ENCODE results near the gene NCAPD2.
A peak's percentile ranks its signal among the peaks of the same experiment; 100 is the strongest.

Gene NCAPD2

GRCh38 chr12:6493497-6494257 is at the start of gene NCAPD2:
NCAPD2 (plus strand) TSS chr12:6494102; CDS start chr12:6495099, 997 bp downstream.
- Histone ChIP-seq H3K36me3 (peaks cover 17% of the 10 kb centered on the region), H3K9me3 (no peaks in the 10 kb centered on the region), H3K4me3 (ENCODE audit: low read depth in 1 of 2, low read length in 1 of 2) (peak within 1 kb of the TSS; percentile 88 to 93), H3K27ac (peak within 1 kb of the TSS; percentile 94), H3K4me1 (ENCODE audit: control insufficient read depth in 1 of 2, insufficient read depth in 1 of 2, low read depth in 1 of 2, low read length in 1 of 2) (peaks cover 39 to 41% of the 10 kb centered on the region in 2 experiments), H3K27me3 (no peaks in the 10 kb centered on the region)
- peak; percentile 63 for TF ChIP-seq CTCF (IDR thresholded peaks at IDR 0.05)

- no peak within 1 kb of the TSS for H3K27ac ChIP-seq
Measured at GRCh38 chr12:6444704-6445688, 48.9 kb upstream of the NCAPD2 start, which contains the start of gene CD27. CD27 (plus strand) TSS chr12:6444955; CDS start chr12:6445096, 141 bp downstream.

GRCh38 chr12:6450091-6450868 is 43.6 kb upstream of the NCAPD2 start:
- peak overlapping the region; percentile 93 for H3K27ac ChIP-seq
- H3K4me3 ChIP-seq (ENCODE audit: low read depth in 1 of 2, low read length in 1 of 2), result peak overlapping the region; percentile 79 to 87
- no peaks in the 10 kb centered on the region for H3K9me3 ChIP-seq
- H3K36me3 ChIP-seq, result peaks cover 23% of the 10 kb centered on the region
- peaks cover 24 to 29% of the 10 kb centered on the region in 2 experiments for H3K4me1 ChIP-seq (ENCODE audit: control insufficient read depth in 1 of 2, insufficient read depth in 1 of 2, low read depth in 1 of 2, low read length in 1 of 2)
- TF ChIP-seq CTCF (IDR thresholded peaks at IDR 0.05), result no peak
- no peaks in the 10 kb centered on the region for H3K27me3 ChIP-seq

More at GRCh38 chr12:6444704-6445688, 48.9 kb upstream of the NCAPD2 start, which contains the start of gene CD27:
- H3K36me3 ChIP-seq, result no peaks in the 10 kb centered on the region
- no peaks in the 10 kb centered on the region for H3K9me3 ChIP-seq
- no peaks in the 10 kb centered on the region for H3K4me1 ChIP-seq (ENCODE audit: control insufficient read depth in 1 of 2, insufficient read depth in 1 of 2, low read depth in 1 of 2, low read length in 1 of 2)
- no peak within 1 kb of the TSS for H3K4me3 ChIP-seq (ENCODE audit: low read depth in 1 of 2, low read length in 1 of 2)
- TF ChIP-seq CTCF (IDR thresholded peaks at IDR 0.05), result no peak
- no peaks in the 10 kb centered on the region for H3K27me3 ChIP-seq

- Histone ChIP-seq H3K4me1 (ENCODE audit: control insufficient read depth in 1 of 2, insufficient read depth in 1 of 2, low read depth in 1 of 2, low read length in 1 of 2) (peaks cover 24 to 29% of the 10 kb centered on the region in 2 experiments), H3K36me3 (peaks cover 26% of the 10 kb centered on the region), H3K4me3 (ENCODE audit: low read depth in 1 of 2, low read length in 1 of 2) (peak overlapping the region; percentile 79 to 87), H3K27me3 (no peaks in the 10 kb centered on the region), H3K9me3 (no peaks in the 10 kb centered on the region), H3K27ac (peak overlapping the region; percentile 93)
- no peak for TF ChIP-seq CTCF (IDR thresholded peaks at IDR 0.05)
Measured at GRCh38 chr12:6450869-6451347, 43.0 kb upstream of the NCAPD2 start.

Measured in neutrophil (primary cell).